Cardiac septum (tissue), 1 donor: ENCODE data around the gene MPPED2. TPM values are rescaled to one million over a fixed set of nuclear protein-coding genes. Genes with fewer than 3 reads are reported as not detected.

Experiments
- DNase-seq: peaks from one replicate; pipeline ENCODE4 v3.0.0-alpha.2; 2020; ENCODE audit warnings: low spot score
- intact Hi-C: fragments of 100-400 bp; cut with DNase I; formaldehyde crosslinking; loops from one replicate; pipeline ENCODE4 v1.14.0; 2022
- total RNA-seq: library from RNA; stranded (reverse); fragmentation: NEBNext Ultra II Directional; extraction: Animal tissue kit (Norgen Biotek cat#: 25700); gene quantifications from one replicate; pipeline ENCODE4 v1.2.1, GENCODE V29; 2021
- donor health status: DM: no; HTN: no; CAD: no.

MPPED2 gene
- total RNA-seq, 1 donor from 2014 or later = 8.2 TPM

DNA sequence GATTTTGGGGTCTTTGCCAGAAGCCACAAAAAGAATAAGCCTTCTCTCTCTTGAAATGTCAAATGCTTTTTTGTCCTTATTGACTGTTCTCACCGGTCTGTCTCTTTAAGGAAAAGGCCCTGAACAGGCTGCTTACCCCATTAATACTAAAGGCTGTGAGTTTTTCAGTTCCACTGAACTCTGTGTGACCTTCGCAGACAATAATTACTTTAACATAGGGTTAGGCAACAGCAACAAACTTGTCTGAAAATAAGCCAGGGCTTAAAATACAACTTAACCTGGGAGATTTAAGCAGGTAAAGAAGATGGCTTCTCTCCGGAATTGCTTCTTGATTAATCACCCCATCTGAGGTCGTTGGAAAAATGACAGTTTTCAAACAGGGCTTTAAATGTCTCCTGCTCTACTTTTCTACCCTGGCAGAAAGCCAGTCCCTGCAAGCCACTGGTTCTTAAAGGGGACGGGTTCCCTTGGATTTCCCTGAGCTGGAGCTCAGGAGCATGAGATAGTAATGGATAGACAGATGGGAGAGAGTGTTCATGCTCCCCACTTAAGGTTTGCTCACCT lies 193.8 kb downstream of the MPPED2 start:
- DNase-seq = no peak
- intact Hi-C loops = no loop called here

DNA sequence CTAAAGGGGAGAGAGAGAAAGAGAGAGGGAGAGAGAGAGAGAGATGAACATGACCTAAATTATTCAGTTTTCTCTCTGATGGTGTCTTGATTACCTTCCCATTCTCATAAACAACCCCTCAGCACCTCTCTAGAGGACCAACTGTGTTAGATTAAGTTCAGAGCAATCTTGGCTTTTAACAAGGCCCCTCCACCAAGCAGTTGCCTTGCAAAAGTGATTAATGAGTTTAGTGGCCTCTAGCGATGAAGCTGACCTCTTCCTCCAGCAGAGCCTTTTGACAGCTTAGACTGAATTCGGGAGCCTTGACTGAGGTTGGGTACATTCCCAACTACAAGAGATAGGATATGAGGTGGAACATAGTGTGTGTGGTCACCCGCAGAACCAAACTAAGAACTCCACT lies 197.2 kb downstream of the MPPED2 start:
- DNase-seq = no peak

DNA sequence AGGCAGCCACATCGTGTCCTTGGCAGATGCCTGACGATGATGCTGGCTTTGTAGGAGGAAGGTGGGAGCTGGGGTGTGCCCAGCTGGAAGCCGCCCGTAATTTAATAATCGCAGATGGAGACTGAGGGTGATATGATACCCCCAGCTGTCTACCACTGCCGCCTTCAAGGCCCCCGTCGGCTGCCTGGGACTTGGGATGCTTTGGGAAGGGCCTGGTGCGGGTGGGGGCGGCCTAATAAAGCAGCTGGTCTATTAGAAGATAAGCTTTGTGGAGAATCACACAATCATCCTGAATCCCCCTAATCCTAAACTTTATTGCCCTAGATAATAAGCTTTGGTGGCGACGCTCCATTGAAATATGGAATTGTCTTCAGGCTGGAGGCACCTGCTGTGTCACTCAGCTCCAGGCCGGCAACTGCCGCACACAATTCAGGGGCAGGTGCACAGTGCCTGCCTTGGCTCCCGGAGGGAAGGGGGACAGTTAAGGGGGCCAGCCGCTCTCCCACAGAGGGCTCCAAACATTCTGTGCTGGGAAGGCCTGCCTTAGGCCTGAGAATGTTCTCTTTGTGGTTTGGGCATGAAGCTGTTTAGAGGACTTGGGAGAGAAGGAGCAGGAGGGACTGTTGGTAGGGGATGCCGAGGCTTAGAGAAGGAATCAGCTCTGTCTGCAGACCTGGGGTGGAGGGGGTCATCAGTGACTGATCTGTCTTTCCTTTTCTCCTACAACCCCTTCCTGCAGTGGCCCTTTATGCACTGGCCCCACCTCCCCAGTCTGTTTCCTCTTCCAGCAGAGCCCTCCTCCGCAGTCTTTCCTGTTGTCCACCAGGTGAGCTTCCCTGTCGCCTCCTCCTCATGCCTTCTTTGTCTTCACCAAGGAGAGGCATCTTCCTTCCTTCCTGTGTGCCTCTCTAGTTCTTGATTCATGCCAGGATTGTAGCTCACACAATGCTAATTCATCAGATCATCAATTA lies 198.0 kb downstream of the MPPED2 start:
- DNase-seq = no peak
- intact Hi-C loops = no loop called here

More for the DNA sequence above, 197.2 kb downstream of the MPPED2 start:
- intact Hi-C loops = no loop called here

DNA sequence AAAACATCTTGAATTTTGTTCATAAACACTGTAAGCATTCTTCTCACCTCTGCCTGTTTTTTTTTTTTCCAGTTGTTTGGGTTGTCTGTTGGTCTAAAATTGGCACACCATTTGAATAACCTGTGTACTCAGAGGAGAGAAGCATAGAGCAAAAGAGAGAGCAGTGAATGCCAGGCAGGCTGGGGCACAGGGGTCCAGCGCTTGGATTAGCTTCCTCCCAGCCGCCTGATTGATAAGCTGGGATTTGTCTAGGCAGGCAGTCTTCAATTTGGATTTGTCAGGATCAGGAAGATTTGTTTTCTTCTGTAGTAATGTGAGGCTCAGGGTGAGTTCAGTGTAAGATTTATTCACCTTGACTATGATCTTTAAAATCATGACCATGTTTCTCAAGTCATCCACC lies 204.3 kb downstream of the MPPED2 start:
- intact Hi-C loops = no loop called here
- no peak for DNase-seq

DNA sequence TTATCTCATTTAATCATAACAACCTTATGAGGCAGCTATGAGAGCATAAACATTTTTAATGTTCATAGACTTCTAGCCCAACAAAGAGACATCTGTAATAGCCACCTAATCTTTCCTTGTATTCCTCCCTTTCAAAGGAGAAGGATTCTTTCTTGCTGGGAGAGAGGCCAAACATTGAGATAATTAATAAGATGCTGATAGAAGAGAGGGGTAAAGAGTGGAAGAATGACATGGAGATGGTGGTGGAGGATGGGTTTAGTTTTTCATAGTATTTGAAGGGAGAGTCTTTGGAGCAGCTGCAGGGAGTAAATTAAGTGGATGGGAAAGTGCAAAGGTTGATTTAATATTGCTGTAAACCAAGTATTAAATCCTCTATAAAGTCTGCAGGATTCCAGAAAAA lies 205.3 kb downstream of the MPPED2 start:
- DNase-seq = no peak
- intact Hi-C loops = no loop called here

DNA sequence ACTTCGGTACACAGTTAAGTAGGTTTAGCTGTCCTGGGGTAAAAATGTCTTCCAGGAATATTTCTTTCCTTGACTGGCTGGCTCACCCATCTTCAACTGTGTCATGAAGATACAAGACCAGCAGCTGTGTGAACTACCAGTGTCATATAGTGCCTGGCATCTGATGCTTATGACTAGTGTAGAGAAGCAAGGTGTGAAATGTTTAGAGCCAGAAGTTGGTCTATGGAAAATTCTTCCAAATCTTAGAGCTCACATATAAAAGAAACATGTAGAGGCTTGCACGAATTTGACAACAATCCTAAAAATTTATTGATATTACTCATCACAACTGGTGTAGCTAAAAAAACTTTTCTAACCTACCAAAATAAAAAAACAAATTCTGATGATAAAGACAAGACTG lies 208.8 kb downstream of the MPPED2 start:
- intact Hi-C loops = no loop called here
- no peak for DNase-seq

DNA sequence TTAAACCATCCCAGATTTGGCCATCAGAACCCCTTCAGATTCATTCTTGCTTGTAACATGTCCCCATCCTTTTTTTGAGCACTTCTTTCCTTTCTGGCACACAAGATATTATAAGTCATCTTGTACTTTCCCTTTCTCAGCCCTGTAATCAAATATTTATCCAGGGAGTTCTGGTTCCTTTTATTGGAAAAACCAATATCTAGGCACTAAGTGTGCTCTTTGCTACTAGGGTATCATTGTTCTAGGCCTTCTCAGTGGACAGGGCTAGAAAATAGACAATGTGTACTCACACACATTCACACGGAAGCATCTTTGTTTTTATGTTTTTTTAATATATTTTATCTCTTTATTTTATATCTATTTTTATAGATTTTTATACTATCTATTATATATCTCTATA lies 216.0 kb downstream of the MPPED2 start:
- intact Hi-C loops = no loop called here
- no peak for DNase-seq

DNA sequence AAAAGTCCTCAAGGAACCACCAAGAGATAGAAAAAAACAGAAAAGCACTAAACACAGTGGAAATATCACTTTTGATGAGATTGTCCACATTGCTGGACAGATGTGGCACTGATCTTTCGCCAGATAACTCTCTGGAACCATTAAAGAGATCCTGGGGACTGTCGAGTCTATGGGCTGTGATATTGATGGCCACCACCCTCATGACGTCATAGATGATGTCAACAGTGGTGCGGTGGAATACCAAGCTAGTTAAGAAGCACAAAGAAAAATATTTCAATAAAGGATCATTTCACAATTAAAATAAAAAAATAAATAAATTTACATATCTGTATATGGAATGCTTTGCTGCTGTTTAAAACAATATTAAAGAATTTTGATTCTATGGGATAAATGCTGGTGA lies 217.8 kb downstream of the MPPED2 start:
- no peak for DNase-seq
- intact Hi-C loops = no loop called here

DNA sequence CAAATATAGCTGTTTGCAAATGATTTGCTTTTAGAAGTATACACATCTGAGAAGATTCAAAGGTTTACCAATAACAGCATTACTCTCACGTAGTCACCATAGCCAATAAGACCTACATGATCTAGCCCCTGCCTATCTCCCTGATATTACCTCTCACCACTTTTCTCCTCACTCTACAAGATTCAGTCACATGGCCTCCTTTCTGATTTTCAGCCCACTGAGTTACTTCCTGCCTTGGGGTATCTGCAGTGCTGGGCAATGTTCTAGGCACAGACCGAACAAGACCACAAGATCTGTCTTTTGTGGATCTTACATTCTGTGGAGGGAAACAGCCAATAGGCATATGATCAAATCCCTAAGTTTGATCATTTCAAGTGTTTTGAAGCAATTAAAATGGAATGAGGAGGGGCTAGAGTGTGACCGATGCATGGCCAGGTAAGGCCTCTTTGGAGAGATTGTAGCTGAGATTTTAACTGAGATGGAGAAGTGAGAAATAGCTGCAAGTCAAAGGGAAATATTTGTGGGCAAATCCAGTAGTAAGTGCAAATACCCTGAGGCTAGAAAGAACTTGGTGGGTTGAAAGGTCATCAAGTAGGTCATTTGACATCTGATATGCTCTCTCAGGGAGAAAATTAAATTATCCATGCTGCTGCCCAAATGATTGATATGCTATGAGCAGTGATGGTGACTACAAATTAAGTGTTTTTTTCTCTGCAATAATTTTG lies 220.2 kb downstream of the MPPED2 start:
- intact Hi-C loops = no loop called here
- no peak for DNase-seq

DNA sequence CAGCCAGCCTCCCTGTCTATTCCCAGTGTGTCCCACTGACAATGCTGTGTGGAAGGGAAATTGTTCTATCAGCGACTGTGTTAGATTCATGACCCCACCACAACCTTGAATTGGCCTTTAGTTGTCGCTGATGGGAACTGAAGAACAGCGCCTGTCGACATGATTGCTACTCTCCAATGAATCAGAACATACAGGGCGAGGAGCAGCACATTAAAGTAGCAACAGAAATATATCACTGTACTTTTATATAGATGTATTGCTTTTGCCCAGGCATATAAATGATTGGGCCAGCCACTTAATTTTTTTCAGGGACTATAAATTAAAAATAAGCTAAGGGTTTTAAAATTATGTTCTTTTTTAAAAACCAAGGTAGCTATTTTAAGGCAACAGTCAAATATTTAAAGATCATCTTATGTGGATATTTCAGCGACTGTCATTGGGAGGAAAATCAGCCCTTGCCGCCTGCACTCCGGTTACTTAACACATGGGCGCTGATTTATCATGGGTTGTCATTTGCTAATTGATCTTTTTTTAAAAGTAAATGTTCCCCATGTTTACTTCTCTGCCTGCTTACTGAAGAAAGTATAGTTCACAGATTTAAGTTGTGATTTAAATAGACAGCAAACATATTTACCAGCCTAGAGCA lies 221.2 kb downstream of the MPPED2 start:
- intact Hi-C loops = no loop called here
- DNase-seq = no peak

DNA sequence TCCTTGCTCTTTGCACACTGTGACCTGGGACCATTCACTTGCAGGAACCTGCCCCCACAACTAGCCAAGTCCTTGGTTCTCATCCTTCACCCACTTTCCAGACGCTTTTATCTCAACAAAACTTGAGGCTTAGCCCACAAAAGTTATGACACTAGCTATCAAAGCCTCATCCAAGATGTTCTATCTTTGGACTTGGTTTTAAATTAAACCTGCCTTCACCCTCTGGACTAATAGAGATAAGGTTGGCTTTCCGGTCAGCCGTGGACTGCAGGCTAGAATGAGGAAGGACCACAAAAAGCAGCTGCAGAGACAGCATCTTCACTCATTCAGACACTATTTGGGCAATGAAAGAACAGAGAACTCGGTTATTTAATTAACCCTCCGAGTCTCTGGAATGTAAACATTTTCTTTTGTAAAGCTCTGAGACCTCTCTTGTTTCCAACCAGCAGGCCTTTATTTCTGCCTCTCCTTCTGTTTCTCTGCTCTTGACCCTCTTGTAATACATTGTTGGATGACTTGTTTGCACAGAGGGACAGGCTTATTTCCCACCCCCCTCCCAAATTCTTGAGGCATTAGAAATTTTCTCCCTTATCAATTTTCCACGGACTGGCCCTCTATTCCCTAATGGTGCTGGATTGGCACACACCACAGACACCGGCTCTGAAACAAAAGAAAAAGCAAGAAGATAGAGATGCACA lies 221.9 kb downstream of the MPPED2 start:
- intact Hi-C loops = no loop called here
- DNase-seq = no peak

DNA sequence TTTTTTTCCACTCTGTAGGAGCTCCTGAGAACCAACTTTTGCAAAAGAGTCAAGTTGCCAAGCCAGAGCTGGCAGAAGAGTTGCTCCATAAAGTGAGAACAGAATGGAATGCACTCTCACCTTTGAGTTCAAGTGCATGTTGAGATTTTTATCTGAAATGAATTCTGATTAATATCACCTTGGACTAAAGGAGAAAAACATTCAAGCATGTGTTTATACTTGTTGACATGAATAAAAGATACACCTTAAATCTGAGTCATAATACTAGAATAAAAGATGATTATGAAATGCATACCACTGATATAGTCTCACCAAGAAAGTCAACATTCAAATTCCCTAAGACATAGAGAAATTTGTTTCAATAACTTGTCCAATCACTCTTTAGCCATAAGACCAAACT lies 225.4 kb downstream of the MPPED2 start:
- intact Hi-C loops = no loop called here
- DNase-seq = no peak
